Stomach (tissue), 9 donors: ENCODE results near the gene CCBE1. TPM values are rescaled to one million over a fixed set of nuclear protein-coding genes. Genes with fewer than 3 reads are reported as not detected.

Experiments used
- DNase-seq, 2 donors: peaks; one replicate each; pipeline versions ENCODE4 v3.0.0 to v3.0.0-alpha.2; 2013 to 2019
- H3K27ac ChIP-seq, 5 donors: fragments of 200-600 bp in 4 of 5; sonication (generic) in 4 of 5; one replicate each; pipeline ENCODE4 v1.5.1; 2013 to 2019; ENCODE audit warnings: mild to moderate bottlenecking in 1 of 5, moderate library complexity in 1 of 5
- H3K27me3 ChIP-seq, 3 donors: fragments of 200-600 bp; sonication (generic); one replicate each; pipeline ENCODE4 v1.5.1; 2017 to 2019; ENCODE audit warnings: mixed run types in 1 of 3
- H3K36me3 ChIP-seq, 4 donors: fragments of 200-600 bp; sonication (generic); 1 replicate in 3 of 4; 2 replicates in 1 of 4; pipeline ENCODE4 v1.5.1; 2016 to 2019
- H3K4me1 ChIP-seq, 4 donors: fragments of 200-600 bp; sonication (generic); one replicate each; pipeline ENCODE4 v1.5.1; 2016 to 2019
- H3K4me3 ChIP-seq, 4 donors: fragments of 200-600 bp; sonication (generic) in 3 of 4; one replicate each; pipeline ENCODE4 v1.5.1; 2016 to 2019; ENCODE audit warnings: mild to moderate bottlenecking in 1 of 4
- H3K9me3 ChIP-seq, 4 donors: fragments of 200-600 bp; sonication (generic); one replicate each; pipeline ENCODE4 v1.5.1; 2016 to 2019
- CTCF ChIP-seq, 7 experiments: fragments of 450-650 bp in 4 of 7; fragments of 200-600 bp in 3 of 7; sonication (generic) in 3 of 7; IDR thresholded peaks; one replicate each; pipeline ENCODE4 v1.5.1; 2016 to 2019; ENCODE audit warnings: antibody characterized with exemption in 7 of 7, control low read depth in 2 of 7, mild to moderate bottlenecking in 1 of 7
- EP300 ChIP-seq: sonication (generic); formaldehyde crosslinking; IDR thresholded peaks from one replicate; pipeline ENCODE4 v1.6.1; 2017; ENCODE audit warnings: antibody characterized with exemption
- POLR2A ChIP-seq, 4 donors: fragments of 450-650 bp; IDR thresholded peaks; one replicate each; pipeline ENCODE4 v1.6.1; 2016; ENCODE audit warnings: antibody characterized with exemption in 4 of 4, control low read depth in 2 of 4, mild to moderate bottlenecking in 1 of 4, moderate library complexity in 1 of 4
- POLR2AphosphoS5 ChIP-seq, 3 donors: sonication (generic); formaldehyde crosslinking; IDR thresholded peaks; one replicate each; pipeline ENCODE4 v1.6.1; 2016; ENCODE audit warnings: antibody characterized with exemption in 3 of 3
- WGBS, 5 donors: extraction: QIAGEN DNeasy Blood & Tissue Kit in 3 of 5; methylation state at CpG; one replicate each; pipeline versions ENCODE4 v1.1.5 to v1.1.7; 2013 to 2018; 5-methylcytosine and 5-hydroxymethylcytosine counted together
- intact Hi-C: fragments of 100-400 bp; cut with DNase I; formaldehyde crosslinking; loops from one replicate; pipeline ENCODE4 v1.15.1; 2023; ENCODE audit warnings: low total_unique reads
- polyA plus RNA-seq, 3 donors: library from polyadenylated mRNA; stranded (reverse); fragments of 200-250 nt; gene quantifications; one replicate each; pipeline ENCODE4 v1.2.3, GENCODE V29; 2013
- total RNA-seq, 5 donors: library from RNA; depleted of rRNA; stranded (reverse); fragments of >200 nt; gene quantifications; one replicate each; pipeline versions ENCODE4 v1.1.0 to v1.2.3, GENCODE V29; 2014 to 2016
- donor health status: healthy with polysubstance abuse.
- donor health status: Bipolar disorder and iron deficiency.
- donor health status: healthy.

The CCBE1 gene
- total and polyA plus RNA-seq, 8 donors: 0.29 to 4.0 (median 1.2) TPM

GRCh38 chr18:59609654-59610053 lies 87.6 kb downstream of the CCBE1 start:
- Histone ChIP-seq H3K27ac (no peak overlapping the region), H3K4me1 (no peaks in the 10 kb centered on the region), H3K4me3 (no peak overlapping the region), H3K9me3 (no peaks in the 10 kb centered on the region), H3K27me3 (no peaks in the 10 kb centered on the region), H3K36me3 (no peaks in the 10 kb centered on the region)
- TF ChIP-seq EP300 (no peak), POLR2A (IDR thresholded peaks at IDR 0.05) (no peak), POLR2AphosphoS5 (IDR thresholded peaks at IDR 0.05) (no peak), CTCF (IDR thresholded peaks at IDR 0.05) (no peak)
- DNase-seq: no peak
- intact Hi-C loops: no loop called here

- TF ChIP-seq POLR2AphosphoS5 (IDR thresholded peaks at IDR 0.05) (no peak), POLR2A (IDR thresholded peaks at IDR 0.05) (no peak), CTCF (IDR thresholded peaks at IDR 0.05) (no peak), EP300 (no peak)
- H3K4me3 ChIP-seq: no peak overlapping the region
- H3K27me3 ChIP-seq: no peaks in the 10 kb centered on the region
- no peak for DNase-seq
- no peaks in the 10 kb centered on the region for H3K9me3 ChIP-seq
- intact Hi-C loops: no loop called here
- 89 to 94% (median 91%) methylated on average over 7 of the region's 7 CpGs for WGBS, 5 donors
- H3K4me1 ChIP-seq: no peaks in the 10 kb centered on the region
- H3K36me3 ChIP-seq: no peaks in the 10 kb centered on the region
- no peak overlapping the region for H3K27ac ChIP-seq
Observed at GRCh38 chr18:59607471-59607870, 89.8 kb downstream of the CCBE1 start.

- 70 to 97% (median 90%) methylated on average over 1 of the region's 1 CpG for WGBS, 5 donors
- Histone ChIP-seq H3K27ac (no peak overlapping the region), H3K4me3 (no peak overlapping the region), H3K4me1 (no peaks in the 10 kb centered on the region), H3K27me3 (no peaks in the 10 kb centered on the region), H3K36me3 (no peaks in the 10 kb centered on the region), H3K9me3 (no peaks in the 10 kb centered on the region)
- TF ChIP-seq POLR2A (IDR thresholded peaks at IDR 0.05) (no peak), EP300 (no peak), POLR2AphosphoS5 (IDR thresholded peaks at IDR 0.05) (no peak), CTCF (IDR thresholded peaks at IDR 0.05) (no peak)
- DNase-seq: no peak
- intact Hi-C loops: no loop called here
Observed at GRCh38 chr18:59607078-59607379, 90.2 kb downstream of the CCBE1 start.

- Histone ChIP-seq H3K4me3 (no peak overlapping the region), H3K27ac (no peak overlapping the region), H3K27me3 (no peaks in the 10 kb centered on the region), H3K4me1 (no peaks in the 10 kb centered on the region), H3K9me3 (no peaks in the 10 kb centered on the region), H3K36me3 (no peaks in the 10 kb centered on the region)
- DNase-seq: no peak
- intact Hi-C loops: no loop called here
- TF ChIP-seq POLR2A (IDR thresholded peaks at IDR 0.05) (no peak), EP300 (no peak), POLR2AphosphoS5 (IDR thresholded peaks at IDR 0.05) (no peak), CTCF (IDR thresholded peaks at IDR 0.05) (no peak)
- 63 to 66% (median 64%) methylated on average over 13 of the region's 13 CpGs for WGBS, 5 donors
Observed at GRCh38 chr18:59606193-59607077, 90.8 kb downstream of the CCBE1 start.
